Endothelial cell of umbilical vein (primary cell): ENCODE measurements around the gene MACROD2. TPM values are rescaled to one million over a fixed set of nuclear protein-coding genes. Genes with fewer than 3 reads are reported as not detected.

Source experiments
- BruUV-seq: library from RNA; stranded (reverse); fragments of 400-500 nt; replicated peaks from 2 replicates; lab custom pipeline; 2021; lab: Mats Ljungman, UMichigan
- CTCF ChIA-PET: fragments of 300-600, 350-600 bp; sonication (Branson Sonifier 250); formaldehyde crosslinking; loops from one replicate; lab custom pipeline; 2021; ENCODE audit warnings: antibody characterized with exemption, inconsistent platforms; lab: Charles Lee
- POLR2A ChIA-PET: fragments of 300-600, 350-600 bp; sonication (Branson Sonifier 250); formaldehyde crosslinking; loops from one replicate; lab custom pipeline; 2021; ENCODE audit warnings: antibody characterized with exemption, inconsistent platforms; lab: Charles Lee
- DNase-seq: peaks from one replicate; pipeline ENCODE4 v3.0.0-alpha.2; 2011; ENCODE audit warnings: low read depth, low spot score
- FAIRE-seq: peaks from 2 replicates; lab custom pipeline; 2011; peaks lifted over from hg19 to GRCh38; lab: Jason Lieb, UNC
- H2AFZ ChIP-seq: 2 replicates; pipeline ENCODE4 v1.6.0; 2012; ENCODE audit warnings: low read depth, low read length, control low read depth, inconsistent platforms
- H3K27ac ChIP-seq: 2 replicates; pipeline ENCODE4 v1.5.1; 2011; ENCODE audit warnings: low read depth, mild to moderate bottlenecking, control low read depth, low read length, moderate library complexity; ENCODE audit not compliant: insufficient read depth
- H3K27me3 ChIP-seq, 2 experiments: 2 replicates each; pipeline versions ENCODE4 v1.6.0 to v1.6.1; 2011; ENCODE audit warnings: low read length in 2 of 2, mixed read lengths in 1 of 2; ENCODE audit not compliant: control insufficient read depth in 2 of 2, insufficient read depth in 2 of 2
- H3K36me3 ChIP-seq, 2 experiments: 2 replicates in 1 of 2; 3 replicates in 1 of 2; pipeline ENCODE4 v1.5.1; 2011; ENCODE audit warnings: low read length in 2 of 2, mild to moderate bottlenecking in 1 of 2, moderate library complexity in 1 of 2; ENCODE audit not compliant: control insufficient read depth in 2 of 2, insufficient read depth in 2 of 2; ENCODE audit errors: extremely low read depth in 1 of 2
- H3K4me1 ChIP-seq: 3 replicates; pipeline ENCODE4 v1.5.1; 2011; ENCODE audit warnings: mild to moderate bottlenecking, low read length; ENCODE audit not compliant: control insufficient read depth, insufficient read depth; ENCODE audit errors: extremely low read depth
- H3K4me2 ChIP-seq: 2 replicates; pipeline ENCODE4 v1.6.1; 2011; ENCODE audit warnings: low read length, control low read depth, mixed read lengths; ENCODE audit not compliant: insufficient read depth
- H3K4me3 ChIP-seq, 3 experiments: fragments of 200-600 bp in 1 of 3; sonication (generic), shearing (Covaris generic) in 1 of 3; replicated peaks in 1 of 3; 2 replicates each; pipeline ENCODE4 v1.5.1; 2011 to 2016; ENCODE audit warnings: control low read depth in 3 of 3, low read length in 3 of 3, mild to moderate bottlenecking in 2 of 3, inconsistent platforms in 1 of 3, low read depth in 1 of 3, moderate library complexity in 1 of 3; ENCODE audit not compliant: insufficient read depth in 1 of 3
- H3K79me2 ChIP-seq: 2 replicates; pipeline ENCODE4 v1.6.0; 2012; ENCODE audit warnings: low read length, inconsistent platforms; ENCODE audit not compliant: control insufficient read depth, insufficient read depth
- H3K9ac ChIP-seq: replicated peaks from 2 replicates; pipeline ENCODE3; 2011; ENCODE audit warnings: low read length, control low read depth; ENCODE audit not compliant: insufficient read depth; ENCODE audit errors: extremely low read depth
- H3K9me1 ChIP-seq: replicated peaks from 3 replicates; pipeline ENCODE4 v1.6.0; 2011; ENCODE audit warnings: mild to moderate bottlenecking, low read length; ENCODE audit not compliant: control insufficient read depth, insufficient read depth; ENCODE audit errors: extremely low read depth
- H3K9me3 ChIP-seq: replicated peaks from 2 replicates; pipeline ENCODE4 v1.5.1; 2012; ENCODE audit warnings: low read length, inconsistent platforms; ENCODE audit not compliant: control insufficient read depth, insufficient read depth
- H4K20me1 ChIP-seq: replicated peaks from 2 replicates; pipeline ENCODE3; 2011; ENCODE audit warnings: mild to moderate bottlenecking, low read length; ENCODE audit not compliant: control insufficient read depth, insufficient read depth; ENCODE audit errors: extremely low read depth
- EZH2 ChIP-seq: IDR thresholded peaks from 2 replicates; pipeline ENCODE4 v1.6.1; 2012; ENCODE audit warnings: borderline replicate concordance, low read depth, mild to moderate bottlenecking, moderate library complexity, low read length, inconsistent platforms; ENCODE audit not compliant: severe bottlenecking
- FOS ChIP-seq: IDR thresholded peaks from 2 replicates; pipeline ENCODE4 v1.6.1; 2011; ENCODE audit warnings: mild to moderate bottlenecking, low read length, moderate library complexity, borderline replicate concordance; ENCODE audit not compliant: insufficient read depth
- dilution Hi-C: fragments of 300-500 bp; cut with MboI; formaldehyde crosslinking; loops from one replicate; pipeline ENCODE4 v1.15.0; 2019; ENCODE audit warnings: low sequenced_read_pairs; ENCODE audit not compliant: extremely low pct_ligation_motif_present
- intact Hi-C: fragments of 100-400 bp; cut with micrococcal nuclease; formaldehyde crosslinking; loops from one replicate; pipeline ENCODE4 v1.10.0; 2022
- polyA plus RNA-seq, 4 experiments: library from polyadenylated mRNA; depleted of rRNA in 3 of 4; stranded (reverse) in 3 of 4; unstranded in 1 of 4; fragments of >200 nt; gene quantifications; 2 replicates each; pipeline versions ENCODE4 v1.2.1 to v1.2.3, GENCODE V29; 2011 to 2012; ENCODE audit warnings: missing spikeins in 1 of 4
- total RNA-seq: library from RNA; stranded (reverse); gene quantifications from 2 replicates; pipeline ENCODE4 v1.2.3, GENCODE V29; 2021
- TF ChIP-seq, protein P1 (sequence below): IDR thresholded peaks from 2 replicates; pipeline ENCODE4 v1.6.1; 2011; ENCODE audit not compliant: insufficient read depth, insufficient read length

MACROD2 gene
- total and polyA plus RNA-seq, 2 donors (not counting 3 experiments of a cell fraction or from before 2014, with no cell fraction given) = 0.11 to 0.73 TPM

- no peak for DNase-seq
- Histone ChIP-seq H3K9me1 (no peaks in the 10 kb centered on the region), H3K4me3 (no peak overlapping the region), H2AFZ (no peak overlapping the region), H4K20me1 (no peaks in the 10 kb centered on the region), H3K4me1 (no peaks in the 10 kb centered on the region), H3K36me3 (no peaks in the 10 kb centered on the region), H3K27me3 (no peaks in the 10 kb centered on the region), H3K9me3 (no peaks in the 10 kb centered on the region), H3K79me2 (no peaks in the 10 kb centered on the region), H3K4me2 (no peak overlapping the region), H3K27ac (no peak overlapping the region), H3K9ac (no peak overlapping the region)
- dilution Hi-C loops = no loop called here
- ChIA-PET POLR2A (no interaction called here), CTCF (no interaction called here)
- intact Hi-C loops = no loop called here
- no peak for FAIRE-seq
- no TSS peak for BruUV-seq
- TF ChIP-seq, protein P1, sequence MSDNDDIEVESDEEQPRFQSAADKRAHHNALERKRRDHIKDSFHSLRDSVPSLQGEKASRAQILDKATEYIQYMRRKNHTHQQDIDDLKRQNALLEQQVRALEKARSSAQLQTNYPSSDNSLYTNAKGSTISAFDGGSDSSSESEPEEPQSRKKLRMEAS = no peak
These were observed 1149.6 kb downstream of the MACROD2 start for GRCh38 chr20:15144916-15145315.

GRCh38 chr20:15146948-15147347 is 1151.6 kb downstream of the MACROD2 start:
- no peaks in the 10 kb centered on the region for H4K20me1 ChIP-seq
- dilution Hi-C loops = no loop called here
- no peaks in the 10 kb centered on the region for H3K27me3 ChIP-seq
- no TSS peak for BruUV-seq
- CTCF ChIA-PET = no interaction called here
- H3K4me3 ChIP-seq = no peak overlapping the region
- no peaks in the 10 kb centered on the region for H3K9me3 ChIP-seq
- POLR2A ChIA-PET = no interaction called here
- no peak overlapping the region for H2AFZ ChIP-seq
- FAIRE-seq (no peak), DNase-seq (no peak)
- H3K9ac ChIP-seq = no peak overlapping the region
- TF ChIP-seq FOS (no peak), EZH2 (no peak)
- no peaks in the 10 kb centered on the region for H3K4me1 ChIP-seq
- no peaks in the 10 kb centered on the region for H3K79me2 ChIP-seq
- H3K27ac ChIP-seq = no peak overlapping the region
- no peaks in the 10 kb centered on the region for H3K36me3 ChIP-seq
- intact Hi-C loops = no loop called here
- no peaks in the 10 kb centered on the region for H3K9me1 ChIP-seq
- H3K4me2 ChIP-seq = no peak overlapping the region
